Retinal pigment epithelial cell (primary cell): Measurements from ENCODE around the gene SSTR5.
"Not testable (repeated sequence)": the region's sequence is repeated elsewhere in the genome, so short reads cannot be mapped to it uniquely, and the experiment has no call there.

Source experiments
- DNase-seq: peaks from one replicate; pipeline ENCODE4 v3.0.0-alpha.2; 2010; ENCODE audit warnings: low read depth
- H3K4me3 ChIP-seq: 2 replicates; pipeline ENCODE4 v1.5.1; 2011; ENCODE audit warnings: mild to moderate bottlenecking, low read length, control low read depth, moderate library complexity
- TF ChIP-seq, protein P1 (sequence below): conservative IDR thresholded peaks from 2 replicates; pipeline ENCODE4 v1.5.1; 2011; ENCODE audit warnings: low read depth, low read length, control low read depth, inconsistent platforms

SSTR5 gene

DNA sequence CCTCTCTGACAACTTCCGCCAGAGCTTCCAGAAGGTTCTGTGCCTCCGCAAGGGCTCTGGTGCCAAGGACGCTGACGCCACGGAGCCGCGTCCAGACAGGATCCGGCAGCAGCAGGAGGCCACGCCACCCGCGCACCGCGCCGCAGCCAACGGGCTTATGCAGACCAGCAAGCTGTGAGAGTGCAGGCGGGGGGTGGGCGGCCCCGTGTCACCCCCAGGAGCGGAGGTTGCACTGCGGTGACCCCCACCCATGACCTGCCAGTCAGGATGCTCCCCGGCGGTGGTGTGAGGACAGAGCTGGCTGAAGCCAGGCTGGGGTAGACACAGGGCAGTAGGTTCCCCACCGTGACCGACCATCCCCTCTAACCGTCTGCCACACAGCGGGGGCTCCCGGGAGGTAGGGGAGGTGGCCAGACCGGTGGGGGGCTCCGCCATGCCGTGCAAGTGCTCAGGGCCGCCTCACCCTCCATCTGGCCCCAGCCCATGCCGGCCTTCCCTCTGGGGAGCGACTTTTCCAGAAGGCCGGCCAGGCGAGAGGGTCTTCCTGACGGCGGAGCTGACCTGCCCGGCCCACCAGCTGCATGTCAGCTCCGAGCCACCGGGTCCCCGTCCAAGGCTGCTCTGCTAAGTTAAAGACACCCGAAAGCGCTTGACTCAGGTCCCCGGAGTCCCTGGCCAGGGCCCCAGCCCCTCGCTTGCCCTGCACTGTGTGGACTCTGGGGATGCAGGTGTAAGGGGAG, 7.4 kb downstream of the SSTR5 start:
- no peak overlapping the region for H3K4me3 ChIP-seq
- DNase-seq: no peak
- TF ChIP-seq, protein P1, sequence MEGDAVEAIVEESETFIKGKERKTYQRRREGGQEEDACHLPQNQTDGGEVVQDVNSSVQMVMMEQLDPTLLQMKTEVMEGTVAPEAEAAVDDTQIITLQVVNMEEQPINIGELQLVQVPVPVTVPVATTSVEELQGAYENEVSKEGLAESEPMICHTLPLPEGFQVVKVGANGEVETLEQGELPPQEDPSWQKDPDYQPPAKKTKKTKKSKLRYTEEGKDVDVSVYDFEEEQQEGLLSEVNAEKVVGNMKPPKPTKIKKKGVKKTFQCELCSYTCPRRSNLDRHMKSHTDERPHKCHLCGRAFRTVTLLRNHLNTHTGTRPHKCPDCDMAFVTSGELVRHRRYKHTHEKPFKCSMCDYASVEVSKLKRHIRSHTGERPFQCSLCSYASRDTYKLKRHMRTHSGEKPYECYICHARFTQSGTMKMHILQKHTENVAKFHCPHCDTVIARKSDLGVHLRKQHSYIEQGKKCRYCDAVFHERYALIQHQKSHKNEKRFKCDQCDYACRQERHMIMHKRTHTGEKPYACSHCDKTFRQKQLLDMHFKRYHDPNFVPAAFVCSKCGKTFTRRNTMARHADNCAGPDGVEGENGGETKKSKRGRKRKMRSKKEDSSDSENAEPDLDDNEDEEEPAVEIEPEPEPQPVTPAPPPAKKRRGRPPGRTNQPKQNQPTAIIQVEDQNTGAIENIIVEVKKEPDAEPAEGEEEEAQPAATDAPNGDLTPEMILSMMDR: no peak

DNA sequence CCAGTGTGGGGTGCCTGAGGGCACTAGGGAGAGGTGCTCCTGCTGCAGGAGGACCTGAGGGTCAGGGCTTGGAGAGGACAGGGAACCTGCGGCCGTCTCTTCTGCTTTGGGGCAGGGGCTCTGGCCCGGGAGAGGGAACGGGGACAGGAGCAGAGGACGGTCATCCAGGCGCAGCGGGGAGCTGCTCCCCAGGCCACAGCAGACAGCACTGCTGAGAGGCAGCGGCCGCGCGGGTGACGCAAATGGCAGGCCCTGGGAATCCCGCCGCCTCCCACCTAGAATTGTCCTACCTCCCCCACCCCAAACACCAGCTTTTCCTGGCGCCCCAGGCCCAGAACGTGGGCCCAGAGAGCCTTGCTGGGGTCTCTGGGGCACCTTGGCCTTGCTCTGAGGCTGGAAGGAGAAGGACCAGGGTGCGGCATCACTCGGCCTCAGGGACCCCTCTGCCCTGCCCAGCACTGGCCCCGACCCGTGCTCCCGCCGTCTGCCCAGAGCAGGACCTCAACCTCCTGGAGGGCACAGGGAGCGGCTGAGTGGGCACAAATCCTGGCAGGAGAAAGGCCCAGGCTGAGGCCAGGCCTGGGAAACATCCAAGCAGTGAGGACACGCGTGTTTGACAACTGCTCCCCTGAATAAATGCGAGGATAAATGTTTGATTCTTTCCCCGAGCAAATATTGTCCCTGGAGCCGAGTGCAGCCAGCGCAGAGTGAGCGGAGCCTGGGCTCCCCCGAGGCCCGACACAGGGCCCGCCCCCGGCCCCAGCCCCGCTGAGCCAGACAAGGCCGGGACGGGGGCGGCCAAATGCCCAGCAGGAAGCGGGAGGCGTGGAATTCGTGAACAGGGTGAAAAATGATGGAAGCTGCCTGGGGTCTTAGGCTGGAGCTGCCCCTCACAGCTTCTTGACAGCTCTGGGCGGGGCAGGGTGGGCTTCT, 8.5 kb downstream of the SSTR5 start:
- TF ChIP-seq, protein P1: no peak
- H3K4me3 ChIP-seq: no peak overlapping the region
- no peak for DNase-seq

DNA sequence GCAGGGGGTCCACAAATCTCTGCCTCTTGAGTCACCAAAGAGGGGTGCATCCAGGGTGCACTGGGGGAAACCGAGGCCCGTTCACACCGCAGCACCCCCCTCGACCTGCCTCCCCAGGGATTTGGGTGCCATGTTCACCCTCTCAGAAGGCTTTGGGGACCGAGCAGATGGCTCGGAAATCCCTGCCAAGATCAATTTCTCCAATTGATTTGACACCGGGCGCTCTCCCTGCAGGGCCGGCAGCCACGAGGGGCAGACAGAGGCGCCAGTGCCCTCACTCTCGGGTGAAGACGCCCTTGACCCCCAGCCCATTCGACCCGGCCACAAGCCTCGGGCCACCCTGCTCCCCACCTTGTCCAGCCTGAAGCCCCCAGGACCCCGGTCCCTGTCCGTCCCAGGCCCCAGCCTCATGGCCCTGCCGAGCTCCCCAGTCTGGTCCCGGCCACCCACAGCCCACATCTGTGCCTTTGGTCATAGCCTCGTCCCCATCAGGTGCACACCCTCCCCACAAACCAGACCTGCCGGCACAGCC, 9.3 kb downstream of the SSTR5 start:
- no peak for DNase-seq
- TF ChIP-seq, protein P1: no peak
- no peak overlapping the region for H3K4me3 ChIP-seq

DNA sequence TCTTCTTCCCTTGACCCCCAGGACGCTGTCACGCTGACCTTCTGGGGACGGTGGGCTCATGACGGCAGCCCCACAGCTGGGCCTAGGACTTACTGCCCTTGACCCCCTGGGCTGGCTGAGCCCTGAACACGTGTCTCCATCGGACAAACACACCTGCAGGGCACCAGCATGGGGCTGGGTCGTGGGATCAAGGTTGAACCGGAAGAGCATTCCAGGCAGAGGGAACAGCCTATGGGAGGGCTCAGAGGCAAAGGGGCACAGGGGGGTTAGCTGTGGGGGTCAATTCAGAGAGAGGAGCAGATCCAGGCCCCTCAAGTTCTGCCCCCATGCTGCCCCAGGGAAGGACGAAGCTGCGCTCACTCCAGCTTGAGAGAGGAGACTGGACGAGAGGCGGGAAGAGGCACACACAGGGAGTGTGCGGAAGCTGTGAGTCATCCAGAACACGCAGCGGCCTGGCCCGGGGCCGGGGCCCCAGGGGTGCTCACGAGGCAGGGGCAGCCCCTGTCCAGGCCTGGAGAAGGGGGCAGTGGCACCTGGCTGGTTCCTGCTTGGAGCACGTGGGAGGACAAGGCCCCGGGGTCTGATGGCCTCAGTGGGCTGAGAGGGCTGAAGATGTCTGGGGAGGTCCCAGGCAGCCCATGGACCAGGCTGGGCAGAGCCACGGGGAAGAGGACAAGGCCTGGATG, 9.9 kb downstream of the SSTR5 start:
- DNase-seq: no peak
- no peak overlapping the region for H3K4me3 ChIP-seq
- TF ChIP-seq, protein P1: no peak

DNA sequence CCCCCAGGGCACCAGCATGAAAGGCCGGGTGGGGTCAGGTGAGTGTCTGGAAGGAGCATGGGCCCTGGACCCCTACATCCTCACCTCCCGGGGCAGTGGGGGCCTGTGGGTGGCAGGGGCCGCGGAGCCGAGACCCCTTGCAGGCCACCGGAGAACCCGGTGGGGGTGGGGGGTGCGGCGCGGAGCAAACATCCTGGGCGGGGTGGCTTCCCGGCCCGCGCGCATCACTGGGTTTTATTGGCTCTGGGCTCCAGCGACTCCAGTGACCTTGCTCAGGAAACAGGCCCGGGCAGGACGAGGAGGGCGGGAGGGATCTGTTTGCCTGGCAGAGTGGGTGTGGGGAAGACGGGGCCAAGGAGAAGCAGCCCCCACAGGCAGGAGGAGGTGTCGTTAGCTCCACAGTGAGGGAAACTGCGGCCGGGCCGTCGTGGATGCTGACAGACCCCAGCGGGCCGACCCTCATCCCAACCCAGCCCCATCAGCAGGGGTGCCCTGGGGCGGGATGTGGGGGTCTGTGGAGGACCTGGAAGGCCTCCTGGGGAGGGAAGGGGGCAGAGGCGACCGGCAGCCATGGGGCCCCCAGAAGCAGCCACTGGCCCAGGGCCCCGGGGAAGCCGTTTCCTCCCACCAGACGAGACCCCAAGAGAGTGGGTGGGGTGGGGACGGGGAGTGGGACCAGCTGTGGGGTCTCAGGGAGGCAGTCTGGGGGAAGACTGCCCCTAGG, 10.6 kb downstream of the SSTR5 start:
- no peak for DNase-seq
- H3K4me3 ChIP-seq: no peak overlapping the region
- TF ChIP-seq, protein P1: no peak

DNA sequence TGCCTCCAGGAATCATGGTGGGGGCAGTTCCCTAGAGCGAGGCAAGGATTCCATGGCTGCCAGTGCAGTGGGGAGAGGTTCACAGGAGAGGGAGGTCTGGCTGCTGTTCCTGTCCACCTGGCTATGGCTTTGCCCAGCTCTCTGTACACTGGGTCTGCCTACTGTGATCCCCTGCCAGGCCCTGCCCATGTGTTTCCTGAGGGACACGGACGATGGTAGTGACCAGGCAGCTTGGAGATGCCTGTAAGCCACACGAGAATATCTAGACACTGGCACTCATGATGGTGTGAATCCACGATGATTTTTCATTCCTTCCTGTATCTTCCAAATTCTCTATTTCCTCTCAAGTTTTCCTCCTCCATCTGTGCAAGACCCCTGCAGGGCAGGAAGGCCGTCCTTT, 12.4 kb downstream of the SSTR5 start:
- no peak overlapping the region for H3K4me3 ChIP-seq
- DNase-seq: no peak
- TF ChIP-seq, protein P1: no peak

DNA sequence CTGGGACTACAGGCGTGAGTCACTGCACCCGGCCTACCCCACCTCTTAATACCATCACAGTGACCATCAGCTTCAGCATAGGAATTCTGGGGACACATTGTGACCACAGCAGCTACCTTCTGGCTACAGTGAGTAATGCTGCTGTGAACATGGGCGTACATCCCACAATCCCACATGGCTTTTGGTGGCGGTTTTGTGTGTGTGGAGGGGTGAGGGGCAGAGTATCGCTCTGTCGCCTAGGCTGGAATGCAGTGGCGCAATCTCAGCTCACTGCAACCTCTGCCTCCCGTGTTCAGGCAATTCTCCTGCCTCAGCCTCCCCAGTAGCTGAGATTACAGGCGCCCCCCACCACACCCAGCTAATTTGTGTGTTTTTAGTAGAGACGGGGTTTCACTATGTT, 13.9 kb downstream of the SSTR5 start:
- DNase-seq, H3K4me3 ChIP-seq: not testable (repeated sequence)
